Skeletal muscle cell (primary cell): ENCODE data around the gene CGNL1.

ENCODE experiments used
- DNase-seq: peaks from one replicate; pipeline ENCODE4 v3.0.0-alpha.2; 2010; ENCODE audit warnings: low read depth
- H3K4me3 ChIP-seq: 2 replicates; pipeline ENCODE4 v1.5.1; 2011; ENCODE audit warnings: low read depth, mild to moderate bottlenecking, control low read depth, low read length, moderate library complexity

The CGNL1 gene

DNA sequence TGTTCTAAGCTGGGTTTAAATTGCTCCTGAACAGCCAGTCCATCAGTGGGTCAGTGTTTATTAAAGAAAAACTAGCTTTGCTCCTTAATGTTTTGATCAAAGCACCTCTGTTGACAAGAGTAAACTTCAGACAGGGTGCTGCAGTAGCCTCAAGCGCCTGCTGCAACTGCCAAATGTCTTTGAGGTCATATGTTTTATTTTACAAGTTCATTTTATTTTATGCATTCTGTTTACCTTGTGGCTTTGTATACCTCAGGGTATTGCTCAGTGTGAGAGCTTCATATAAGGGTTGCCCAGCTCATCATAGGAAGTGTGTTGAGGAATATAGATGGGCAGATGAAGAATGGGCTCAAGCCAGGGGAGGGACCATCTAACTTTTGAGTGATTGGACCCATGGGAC is 223.9 kb downstream of the CGNL1 start:
- H3K4me3 ChIP-seq, result no peak overlapping the region
- DNase-seq, result no peak
